GM10266 (cell line): Measurements from ENCODE around the gene PSMB10.

ENCODE experiments used
- DNase-seq: peaks from one replicate; pipeline ENCODE4 v3.0.0; 2012; ENCODE audit errors: extremely low spot score
- CTCF ChIP-seq: IDR thresholded peaks from 2 replicates; pipeline ENCODE4 v1.5.1; 2012; ENCODE audit warnings: mild to moderate bottlenecking, low read depth; ENCODE audit not compliant: control insufficient read depth, insufficient read depth; ENCODE audit errors: missing control alignments

Gene PSMB10

GRCh38 chr16:67961551-67961957, 24.9 kb upstream of the PSMB10 start:
- no peak for TF ChIP-seq CTCF
- no peak for DNase-seq

- no peak for DNase-seq
- no peak for TF ChIP-seq CTCF
Measured at GRCh38 chr16:67959536-67960329, 23.1 kb upstream of the PSMB10 start.

GRCh38 chr16:67957622-67958021, 21.0 kb upstream of the PSMB10 start:
- no peak for TF ChIP-seq CTCF

GRCh38 chr16:67954421-67955196, 18.0 kb upstream of the PSMB10 start:
- no peak for TF ChIP-seq CTCF
- no peak for DNase-seq

More at GRCh38 chr16:67957622-67958021, 21.0 kb upstream of the PSMB10 start:
- DNase-seq = no peak

GRCh38 chr16:67953641-67954375, 17.2 kb upstream of the PSMB10 start:
- DNase-seq = no peak
- TF ChIP-seq CTCF = no peak

- DNase-seq = no peak
- no peak for TF ChIP-seq CTCF
Measured at GRCh38 chr16:67951485-67951884, 14.8 kb upstream of the PSMB10 start.
